MCF 10A (cell line): Measurements from ENCODE around the gene CLEC16A. TPM values are rescaled to one million over a fixed set of nuclear protein-coding genes. Genes with fewer than 3 reads are reported as not detected.

ENCODE experiments used
- BruUV-seq: library from RNA; stranded (reverse); fragments of 400-500 nt; replicated peaks from 2 replicates; lab custom pipeline; 2021; lab: Mats Ljungman, UMichigan
- CTCF ChIA-PET: fragments of 300-600 bp; sonication (Branson Sonifier 250); formaldehyde crosslinking; extraction: SDS; loops from one replicate; lab custom pipeline; 2021; ENCODE audit warnings: antibody characterized with exemption, inconsistent platforms; lab: Yijun Ruan, JAX
- POLR2A ChIA-PET: fragments of 300-600, 350-650 bp; sonication (Branson Sonifier 250); formaldehyde crosslinking; extraction: SDS; loops from one replicate; lab custom pipeline; 2020; ENCODE audit warnings: antibody characterized with exemption, inconsistent platforms; lab: Yijun Ruan, JAX
- DNase-seq: peaks from one replicate; pipeline ENCODE4 v3.0.0-alpha.2; 2018; ENCODE audit not compliant: unreplicated experiment
- H3K27ac Mint-ChIP-seq: one replicate; pipeline ENCODE4 v1.8.0; 2022; ENCODE audit warnings: mild to moderate bottlenecking, low read depth, mixed read lengths; ENCODE audit not compliant: unreplicated experiment
- H3K27me3 Mint-ChIP-seq: one replicate; pipeline ENCODE4 v1.8.0; 2022; ENCODE audit warnings: mixed read lengths; ENCODE audit not compliant: insufficient read depth, unreplicated experiment
- H3K36me3 Mint-ChIP-seq: one replicate; pipeline ENCODE4 v1.8.0; 2022; ENCODE audit warnings: mild to moderate bottlenecking, moderate library complexity, mixed read lengths; ENCODE audit not compliant: insufficient read depth, unreplicated experiment
- H3K4me1 Mint-ChIP-seq: one replicate; pipeline ENCODE4 v1.8.0; 2022; ENCODE audit warnings: mixed read lengths; ENCODE audit not compliant: insufficient read depth, unreplicated experiment
- H3K4me3 Mint-ChIP-seq: one replicate; pipeline ENCODE4 v1.8.0; 2022; ENCODE audit warnings: mild to moderate bottlenecking, moderate library complexity, mixed read lengths; ENCODE audit not compliant: unreplicated experiment
- H3K9me3 Mint-ChIP-seq: one replicate; pipeline ENCODE4 v1.8.0; 2022; ENCODE audit warnings: mixed read lengths; ENCODE audit not compliant: unreplicated experiment
- intact Hi-C: fragments of 100-400 bp; cut with micrococcal nuclease; formaldehyde crosslinking; loops from 2 replicates; pipeline ENCODE4 v1.14.1; 2022
- total RNA-seq: library from RNA; stranded (reverse); gene quantifications from 2 replicates; pipeline ENCODE4 v1.2.3, GENCODE V29; 2022
- TF ChIP-seq, protein P1 (sequence below): fragments of 200-600 bp; IDR thresholded peaks from one replicate; pipeline ENCODE4 v1.8.0; 2022; ENCODE audit warnings: antibody characterized with exemption, mild to moderate bottlenecking; ENCODE audit not compliant: unreplicated experiment

CLEC16A gene
- total RNA-seq, 1 experiment from 2014 or later = 32.4 TPM

DNA sequence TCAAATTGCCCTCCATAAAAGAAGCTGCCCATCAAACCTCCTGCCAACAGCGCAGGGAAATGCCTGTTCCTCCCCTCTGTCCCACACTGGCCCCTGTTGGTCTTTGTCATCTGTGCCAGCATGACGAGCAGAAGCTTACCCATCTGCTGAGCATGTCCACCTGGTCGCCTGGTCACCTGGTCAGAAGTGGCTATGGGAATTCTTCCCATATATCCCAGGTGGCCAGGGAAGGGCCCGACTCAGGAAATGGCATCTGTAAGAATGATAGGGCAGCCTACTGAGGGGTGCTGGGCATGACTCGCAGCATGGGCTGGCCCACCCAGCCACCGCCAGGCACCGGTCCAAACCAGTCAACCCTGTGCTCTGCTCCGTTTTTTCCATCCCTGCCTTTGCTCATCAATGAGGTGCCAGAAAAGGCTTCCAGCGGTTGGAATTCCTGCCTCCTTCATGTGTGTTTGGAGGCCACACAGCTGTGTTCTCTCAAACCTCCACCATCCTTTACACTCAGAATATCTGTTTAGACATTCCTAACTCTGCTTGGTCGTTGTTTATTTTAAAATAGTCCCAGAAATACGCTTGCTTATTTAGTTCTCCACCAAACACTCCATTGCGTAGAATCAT is 145.2 kb downstream of the CLEC16A start:
- no TSS peak for BruUV-seq
- Mint-ChIP-seq H3K27me3 (no peaks in the 10 kb centered on the region), H3K4me1 (peaks cover 11% of the 10 kb centered on the region), H3K27ac (no peak overlapping the region), H3K36me3 (peaks cover 12% of the 10 kb centered on the region), H3K9me3 (no peaks in the 10 kb centered on the region), H3K4me3 (no peak overlapping the region)
- POLR2A ChIA-PET = interaction anchor here (0.9 kb wide), 1 partner anchor 11 kb away, joined by 3 read pairs; no protein-coding TSS in a partner anchor
- intact Hi-C loops = loop anchor here (5.0 kb wide), 1 partner anchor 207 kb away; no protein-coding TSS in a partner anchor
- CTCF ChIA-PET = interaction anchor here (0.5 kb wide), 1 partner anchor 167 kb away, joined by 3 read pairs; no protein-coding TSS in a partner anchor
- TF ChIP-seq, protein P1, sequence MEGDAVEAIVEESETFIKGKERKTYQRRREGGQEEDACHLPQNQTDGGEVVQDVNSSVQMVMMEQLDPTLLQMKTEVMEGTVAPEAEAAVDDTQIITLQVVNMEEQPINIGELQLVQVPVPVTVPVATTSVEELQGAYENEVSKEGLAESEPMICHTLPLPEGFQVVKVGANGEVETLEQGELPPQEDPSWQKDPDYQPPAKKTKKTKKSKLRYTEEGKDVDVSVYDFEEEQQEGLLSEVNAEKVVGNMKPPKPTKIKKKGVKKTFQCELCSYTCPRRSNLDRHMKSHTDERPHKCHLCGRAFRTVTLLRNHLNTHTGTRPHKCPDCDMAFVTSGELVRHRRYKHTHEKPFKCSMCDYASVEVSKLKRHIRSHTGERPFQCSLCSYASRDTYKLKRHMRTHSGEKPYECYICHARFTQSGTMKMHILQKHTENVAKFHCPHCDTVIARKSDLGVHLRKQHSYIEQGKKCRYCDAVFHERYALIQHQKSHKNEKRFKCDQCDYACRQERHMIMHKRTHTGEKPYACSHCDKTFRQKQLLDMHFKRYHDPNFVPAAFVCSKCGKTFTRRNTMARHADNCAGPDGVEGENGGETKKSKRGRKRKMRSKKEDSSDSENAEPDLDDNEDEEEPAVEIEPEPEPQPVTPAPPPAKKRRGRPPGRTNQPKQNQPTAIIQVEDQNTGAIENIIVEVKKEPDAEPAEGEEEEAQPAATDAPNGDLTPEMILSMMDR = no peak
- no peak for DNase-seq

DNA sequence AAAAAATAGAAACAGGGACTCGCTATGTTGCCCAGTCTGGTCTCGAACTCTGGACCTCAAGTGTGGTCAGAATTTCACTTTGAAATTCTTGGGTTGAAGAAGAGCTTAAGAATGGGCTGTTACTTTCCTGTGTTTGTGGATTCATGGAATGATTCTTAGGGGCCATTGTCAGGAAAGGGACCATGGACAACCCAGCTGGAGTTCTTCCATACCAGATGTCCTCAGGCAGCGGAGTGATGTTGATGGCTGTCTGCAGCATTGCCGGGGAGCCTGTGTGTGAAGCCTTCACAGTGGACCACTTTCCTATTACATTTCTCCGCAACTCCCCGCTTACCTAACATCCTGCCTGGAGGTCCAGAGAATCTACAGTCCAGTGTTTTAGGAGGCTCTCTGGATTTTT is 145.9 kb downstream of the CLEC16A start:
- no TSS peak for BruUV-seq
- intact Hi-C loops = loop anchor here (5.0 kb wide), 1 partner anchor 208 kb away; no protein-coding TSS in a partner anchor
- peaks cover 14% of the 10 kb centered on the region for H3K4me1 Mint-ChIP-seq
- no peaks in the 10 kb centered on the region for H3K9me3 Mint-ChIP-seq
- ChIA-PET POLR2A (interaction anchor here (0.9 kb wide), 1 partner anchor 10 kb away, joined by 3 read pairs; no protein-coding TSS in a partner anchor), CTCF (interaction anchor here (0.5 to 1.4 kb wide), 4 partner anchors 48 to 301 kb away, joined by 3 to 4 read pairs (median 3); no protein-coding TSS in a partner anchor)
- no peak overlapping the region for H3K27ac Mint-ChIP-seq
- TF ChIP-seq, protein P1 = no peak
- DNase-seq = no peak
- H3K4me3 Mint-ChIP-seq = no peak overlapping the region
- no peaks in the 10 kb centered on the region for H3K27me3 Mint-ChIP-seq
- H3K36me3 Mint-ChIP-seq = peaks cover 12% of the 10 kb centered on the region

DNA sequence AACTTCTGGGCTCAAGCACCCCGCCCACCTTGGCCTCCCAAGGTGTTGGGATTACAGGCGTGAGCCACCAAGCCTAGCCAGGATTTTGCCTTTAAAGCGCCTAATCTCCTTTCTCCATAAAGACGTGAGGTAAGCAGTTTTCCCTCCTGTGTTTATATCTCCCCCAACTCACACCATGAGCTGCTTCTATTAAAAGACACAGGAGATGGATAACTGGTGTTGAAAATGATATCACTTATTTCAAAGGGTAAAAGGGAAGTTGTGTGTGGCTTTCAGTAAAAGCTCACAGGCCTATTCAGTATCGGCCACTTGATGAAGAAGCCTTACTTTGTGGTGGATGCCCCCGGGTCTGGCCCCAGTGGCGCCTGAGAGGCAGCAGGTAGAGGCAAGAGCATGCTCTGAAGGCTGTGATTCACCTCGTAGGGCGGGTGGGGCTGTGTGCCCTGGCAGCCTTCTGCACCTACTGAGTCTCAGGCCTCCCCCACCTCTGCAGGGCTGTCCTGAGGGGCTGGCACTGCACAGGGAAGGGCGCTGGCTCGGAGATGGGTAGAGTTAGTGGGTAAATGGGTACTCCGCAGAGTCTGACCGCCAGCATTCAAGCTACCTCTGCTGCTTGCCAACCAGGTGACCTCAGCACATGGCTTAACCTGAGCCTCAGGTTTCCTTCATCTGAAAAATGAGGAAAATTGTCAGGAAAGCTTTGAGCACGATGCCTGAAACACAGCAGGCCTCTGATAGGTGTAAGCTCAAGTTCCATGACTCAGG is 146.8 kb downstream of the CLEC16A start:
- Mint-ChIP-seq H3K4me1 (peaks cover 14% of the 10 kb centered on the region), H3K27me3 (no peaks in the 10 kb centered on the region), H3K4me3 (no peak overlapping the region), H3K27ac (no peak overlapping the region), H3K9me3 (no peaks in the 10 kb centered on the region), H3K36me3 (peaks cover 12% of the 10 kb centered on the region)
- ChIA-PET POLR2A (interaction anchor here (0.6 kb wide), 1 partner anchor 35 kb away, joined by 3 read pairs; no protein-coding TSS in a partner anchor), CTCF (interaction anchor here (0.5 to 1.4 kb wide), 4 partner anchors 10 to 737 kb away, joined by 3 to 4 read pairs (median 4); no protein-coding TSS in a partner anchor)
- no TSS peak for BruUV-seq
- DNase-seq = no peak
- TF ChIP-seq, protein P1 = no peak
- intact Hi-C loops = loop anchor here (5.0 kb wide), 1 partner anchor 209 kb away; no protein-coding TSS in a partner anchor
